ENCODE results near the gene ACCSL. TPM values are rescaled to one million over a fixed set of nuclear protein-coding genes. Genes with fewer than 3 reads are reported as not detected.

The ACCSL gene
- polyA plus RNA-seq, 1 experiment = not detected

- CTCF ChIA-PET = no interaction called here
- no peak for DNase-seq (ENCODE audit: low read depth)
- Histone ChIP-seq H3K36me3 (ENCODE audit: control insufficient read depth, insufficient read depth, low read length) (no peaks in the 10 kb centered on the region), H3K27me3 (ENCODE audit: control insufficient read depth, insufficient read depth, low read length) (peaks cover 8% of the 10 kb centered on the region), H3K4me3 (ENCODE audit: low read depth, low read length) (no peak overlapping the region)
- POLR2A ChIA-PET = no interaction called here
- TF ChIP-seq, protein P1, sequence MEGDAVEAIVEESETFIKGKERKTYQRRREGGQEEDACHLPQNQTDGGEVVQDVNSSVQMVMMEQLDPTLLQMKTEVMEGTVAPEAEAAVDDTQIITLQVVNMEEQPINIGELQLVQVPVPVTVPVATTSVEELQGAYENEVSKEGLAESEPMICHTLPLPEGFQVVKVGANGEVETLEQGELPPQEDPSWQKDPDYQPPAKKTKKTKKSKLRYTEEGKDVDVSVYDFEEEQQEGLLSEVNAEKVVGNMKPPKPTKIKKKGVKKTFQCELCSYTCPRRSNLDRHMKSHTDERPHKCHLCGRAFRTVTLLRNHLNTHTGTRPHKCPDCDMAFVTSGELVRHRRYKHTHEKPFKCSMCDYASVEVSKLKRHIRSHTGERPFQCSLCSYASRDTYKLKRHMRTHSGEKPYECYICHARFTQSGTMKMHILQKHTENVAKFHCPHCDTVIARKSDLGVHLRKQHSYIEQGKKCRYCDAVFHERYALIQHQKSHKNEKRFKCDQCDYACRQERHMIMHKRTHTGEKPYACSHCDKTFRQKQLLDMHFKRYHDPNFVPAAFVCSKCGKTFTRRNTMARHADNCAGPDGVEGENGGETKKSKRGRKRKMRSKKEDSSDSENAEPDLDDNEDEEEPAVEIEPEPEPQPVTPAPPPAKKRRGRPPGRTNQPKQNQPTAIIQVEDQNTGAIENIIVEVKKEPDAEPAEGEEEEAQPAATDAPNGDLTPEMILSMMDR (IDR thresholded peaks at IDR 0.05; ENCODE audit: insufficient read depth, low read depth, low read length) = no peak
Observed at GRCh38 chr11:44029507-44029845, 18.3 kb upstream of the ACCSL start.

GRCh38 chr11:44029977-44030911 is 17.5 kb upstream of the ACCSL start:
- ChIA-PET CTCF (interaction anchor here (1.2 kb wide), 1 partner anchor 78 kb away, joined by 3 read pairs; no protein-coding TSS in a partner anchor), POLR2A (no interaction called here)
- DNase-seq (ENCODE audit: low read depth) = no peak
- TF ChIP-seq, protein P1 (IDR thresholded peaks at IDR 0.05; ENCODE audit: insufficient read depth, low read depth, low read length) = no peak
- Histone ChIP-seq H3K36me3 (ENCODE audit: control insufficient read depth, insufficient read depth, low read length) (no peaks in the 10 kb centered on the region), H3K4me3 (ENCODE audit: low read depth, low read length) (no peak overlapping the region), H3K27me3 (ENCODE audit: control insufficient read depth, insufficient read depth, low read length) (peaks cover 8% of the 10 kb centered on the region)

- Histone ChIP-seq H3K36me3 (ENCODE audit: control insufficient read depth, insufficient read depth, low read length) (no peaks in the 10 kb centered on the region), H3K4me3 (ENCODE audit: low read depth, low read length) (no peak overlapping the region), H3K27me3 (ENCODE audit: control insufficient read depth, insufficient read depth, low read length) (peaks cover 8% of the 10 kb centered on the region)
- TF ChIP-seq, protein P1 (IDR thresholded peaks at IDR 0.05; ENCODE audit: insufficient read depth, low read depth, low read length) = no peak
- ChIA-PET CTCF (interaction anchor here (1.2 kb wide), 1 partner anchor 79 kb away, joined by 3 read pairs; no protein-coding TSS in a partner anchor), POLR2A (no interaction called here)
- DNase-seq (ENCODE audit: low read depth) = no peak
Observed at GRCh38 chr11:44030996-44031395, 16.8 kb upstream of the ACCSL start.

GRCh38 chr11:44031549-44031948 is 16.2 kb upstream of the ACCSL start:
- H3K27me3 ChIP-seq (ENCODE audit: control insufficient read depth, insufficient read depth, low read length) = peaks cover 8% of the 10 kb centered on the region
- CTCF ChIA-PET = interaction anchor here (1.2 kb wide), 2 partner anchors 80 to 85 kb away, joined by 3 read pairs; no protein-coding TSS in a partner anchor

More at GRCh38 chr11:44031549-44031948, 16.2 kb upstream of the ACCSL start:
- POLR2A ChIA-PET = no interaction called here
- H3K36me3 ChIP-seq (ENCODE audit: control insufficient read depth, insufficient read depth, low read length) = no peaks in the 10 kb centered on the region
- no peak for DNase-seq (ENCODE audit: low read depth)
- TF ChIP-seq, protein P1 (IDR thresholded peaks at IDR 0.05; ENCODE audit: insufficient read depth, low read depth, low read length) = no peak
- no peak overlapping the region for H3K4me3 ChIP-seq (ENCODE audit: low read depth, low read length)
